Hepatic stellate cell (primary cell): ENCODE results near the gene SOX8.

Source experiments
- DNase-seq: peaks from one replicate; pipeline ENCODE4 v3.0.0; 2011; ENCODE audit warnings: low spot score

The SOX8 gene

GRCh38 chr16:988471-989353 is 7.1 kb downstream of the SOX8 start:
- DNase-seq, result no peak

GRCh38 chr16:989354-989814 is 7.8 kb downstream of the SOX8 start:
- DNase-seq, result no peak

GRCh38 chr16:990516-991291 is 9.1 kb downstream of the SOX8 start:
- no peak for DNase-seq

- DNase-seq, result no peak
These were observed 9.8 kb downstream of the SOX8 start for GRCh38 chr16:991345-991744.

GRCh38 chr16:991773-992172 is 10.2 kb downstream of the SOX8 start:
- no peak for DNase-seq

GRCh38 chr16:993731-994130 is 12.2 kb downstream of the SOX8 start:
- no peak for DNase-seq

- no peak for DNase-seq
These were observed 13.5 kb downstream of the SOX8 start for GRCh38 chr16:995087-995486.

GRCh38 chr16:995783-996182 is 14.2 kb downstream of the SOX8 start:
- no peak for DNase-seq

GRCh38 chr16:996681-997080 is 15.1 kb downstream of the SOX8 start:
- DNase-seq, result no peak

- peak; percentile 85 for DNase-seq
These were observed 16.0 kb downstream of the SOX8 start for GRCh38 chr16:997440-998051.

- no peak for DNase-seq
These were observed 16.6 kb downstream of the SOX8 start for GRCh38 chr16:998211-998610.

GRCh38 chr16:998615-999014 is 17.0 kb downstream of the SOX8 start:
- no peak for DNase-seq

GRCh38 chr16:999677-1000076 is 18.1 kb downstream of the SOX8 start:
- no peak for DNase-seq

- DNase-seq, result no peak
These were observed 19.0 kb downstream of the SOX8 start for GRCh38 chr16:1000608-1001007.

GRCh38 chr16:1001096-1001495 is 19.5 kb downstream of the SOX8 start:
- no peak for DNase-seq

- DNase-seq, result peak; percentile 87
These were observed 21.0 kb downstream of the SOX8 start for GRCh38 chr16:1002399-1003166.

- DNase-seq, result no peak
These were observed 22.1 kb downstream of the SOX8 start for GRCh38 chr16:1003391-1004347.

GRCh38 chr16:1005286-1005685 is 23.7 kb downstream of the SOX8 start:
- no peak for DNase-seq

- DNase-seq, result no peak
These were observed 25.2 kb downstream of the SOX8 start for GRCh38 chr16:1006781-1007180.

- no peak for DNase-seq
These were observed 25.8 kb downstream of the SOX8 start for GRCh38 chr16:1007284-1007850.
